SH-SY5Y (cell line): ENCODE measurements around the gene SSBP2.

Experiments used
- GATA2 ChIP-seq: IDR thresholded peaks from 2 replicates; pipeline ENCODE4 v1.6.1; 2011; ENCODE audit warnings: mild to moderate bottlenecking, low read depth, low read length
- GATA3 ChIP-seq: IDR thresholded peaks from 2 replicates; pipeline ENCODE4 v1.6.1; 2011; ENCODE audit warnings: low read depth, mild to moderate bottlenecking, low read length, moderate library complexity

Gene SSBP2

DNA sequence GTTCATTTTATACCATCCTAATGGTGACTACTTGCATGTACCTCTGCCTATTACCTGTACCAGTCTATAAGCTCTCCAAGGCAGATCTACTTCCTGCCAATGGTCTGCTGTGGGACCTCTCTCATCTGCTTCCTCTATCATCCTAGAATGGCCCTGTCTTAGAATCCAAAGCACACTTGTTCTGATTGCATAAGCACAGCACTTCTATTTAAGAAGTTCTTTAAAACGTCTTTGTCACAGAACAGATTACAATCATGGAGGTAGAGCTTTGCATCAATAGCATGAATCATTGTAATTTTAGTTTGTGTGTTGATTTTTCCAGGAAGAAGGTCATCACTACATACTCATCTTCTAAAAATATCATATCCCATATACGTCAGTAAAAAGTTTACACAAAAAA lies 225.2 kb downstream of the SSBP2 start:
- TF ChIP-seq GATA2 (no peak), GATA3 (no peak)

DNA sequence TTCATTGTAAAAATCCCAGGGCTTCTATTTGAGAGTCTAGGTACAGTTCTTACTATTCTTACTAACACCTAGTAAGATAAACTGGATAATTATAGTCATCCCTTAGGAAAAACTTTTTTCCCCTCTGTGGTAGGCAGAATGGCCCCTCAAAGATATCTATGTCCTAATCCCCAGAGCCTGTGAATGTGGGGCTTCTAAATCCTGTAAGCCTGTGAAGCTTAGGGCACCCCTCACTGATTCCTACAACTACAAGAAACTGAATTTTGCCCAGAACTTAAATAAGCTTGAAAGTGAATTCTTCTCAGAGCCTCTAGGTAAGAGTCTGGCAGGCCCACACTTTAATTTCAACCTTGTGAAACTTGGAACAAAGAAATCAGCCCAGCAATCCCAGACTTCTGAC lies 226.9 kb downstream of the SSBP2 start:
- no peak for TF ChIP-seq GATA2
- no peak for TF ChIP-seq GATA3

DNA sequence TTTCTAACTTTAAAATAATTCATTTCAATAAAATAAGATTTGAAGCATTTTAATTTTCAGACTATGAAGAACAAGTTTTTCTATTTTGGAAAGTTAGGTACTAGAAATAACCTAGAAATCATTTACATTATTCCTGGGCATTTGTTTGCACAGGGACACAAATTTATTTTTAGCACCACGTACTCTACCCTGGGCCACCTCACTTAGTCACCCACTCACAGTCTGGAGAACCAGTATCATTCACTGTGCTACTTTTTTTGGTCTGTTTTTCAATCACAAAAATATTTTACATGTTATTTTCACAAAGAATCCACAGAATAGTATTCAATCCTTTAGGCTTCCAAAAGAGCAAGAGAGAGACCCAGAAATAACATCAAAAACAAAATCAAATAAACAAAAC lies 228.3 kb downstream of the SSBP2 start:
- no peak for TF ChIP-seq GATA2
- no peak for TF ChIP-seq GATA3

DNA sequence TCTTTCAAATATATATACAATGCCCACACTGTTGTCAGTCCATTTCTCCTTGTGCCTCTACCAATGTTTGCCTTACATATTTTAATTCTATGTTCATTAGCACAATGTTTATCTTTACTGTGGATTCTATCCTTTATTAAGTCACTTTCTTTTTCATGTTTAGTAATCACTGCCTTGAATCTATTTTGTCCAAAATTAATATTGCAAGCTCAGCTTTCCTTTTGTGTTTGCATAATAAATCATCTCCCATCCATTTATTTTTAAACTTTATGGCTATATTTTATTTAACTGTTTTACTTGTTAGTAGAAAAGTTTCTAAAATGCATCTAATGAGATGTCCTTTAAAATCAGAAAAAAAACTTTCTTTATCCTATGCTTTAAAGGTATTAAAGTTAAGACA lies 230.1 kb downstream of the SSBP2 start:
- no peak for TF ChIP-seq GATA2

DNA sequence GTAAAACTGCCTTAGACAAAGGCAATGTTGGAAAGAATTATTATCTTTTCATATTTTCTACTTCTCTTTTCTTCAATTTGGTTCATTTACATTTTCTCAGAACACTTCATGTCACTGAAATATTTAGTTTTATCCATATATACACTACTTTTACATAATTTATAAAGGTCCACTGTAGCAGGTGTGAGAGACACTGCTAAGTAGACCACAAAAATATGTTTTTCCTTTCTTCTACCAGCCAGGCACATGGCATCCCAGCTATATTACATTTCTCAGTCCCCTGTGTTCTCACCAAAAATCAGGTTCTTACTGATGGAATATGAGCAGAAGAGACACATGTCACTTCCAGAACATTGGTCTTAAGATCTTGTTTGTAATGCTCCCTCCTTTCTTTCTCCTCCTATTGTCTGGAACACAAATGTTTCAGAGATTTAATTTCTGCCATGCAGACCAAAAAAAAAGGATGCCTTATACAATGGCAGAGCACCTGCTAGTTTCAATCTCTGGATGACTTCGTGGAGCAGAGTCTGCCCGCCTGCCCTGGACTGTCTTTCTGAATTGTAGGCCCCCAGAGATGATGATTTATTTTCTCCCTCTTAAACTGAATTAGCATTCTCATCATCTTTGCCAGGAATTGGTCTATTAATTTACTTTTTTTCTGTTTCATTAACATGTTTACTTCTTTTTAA lies 231.5 kb downstream of the SSBP2 start:
- TF ChIP-seq GATA3 (no peak), GATA2 (no peak)

DNA sequence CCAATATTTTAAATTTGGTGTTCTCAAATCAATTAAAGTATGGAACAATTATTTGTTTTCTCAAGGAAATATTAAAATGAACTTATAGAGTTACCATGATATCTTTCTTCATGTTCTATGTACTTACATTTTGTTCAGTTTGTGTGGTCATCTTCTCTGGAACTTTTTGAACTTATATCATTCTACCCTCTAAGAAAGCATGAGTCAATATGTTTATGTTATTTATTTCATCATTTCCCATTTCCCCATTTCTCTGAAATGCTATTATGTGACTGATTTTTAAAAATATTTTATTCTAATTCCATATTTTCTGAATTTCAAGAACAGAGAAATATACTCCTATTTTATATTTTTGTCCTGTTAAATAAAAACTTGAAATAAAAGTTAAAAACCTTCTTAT lies 233.4 kb downstream of the SSBP2 start:
- TF ChIP-seq GATA3 (no peak), GATA2 (no peak)

DNA sequence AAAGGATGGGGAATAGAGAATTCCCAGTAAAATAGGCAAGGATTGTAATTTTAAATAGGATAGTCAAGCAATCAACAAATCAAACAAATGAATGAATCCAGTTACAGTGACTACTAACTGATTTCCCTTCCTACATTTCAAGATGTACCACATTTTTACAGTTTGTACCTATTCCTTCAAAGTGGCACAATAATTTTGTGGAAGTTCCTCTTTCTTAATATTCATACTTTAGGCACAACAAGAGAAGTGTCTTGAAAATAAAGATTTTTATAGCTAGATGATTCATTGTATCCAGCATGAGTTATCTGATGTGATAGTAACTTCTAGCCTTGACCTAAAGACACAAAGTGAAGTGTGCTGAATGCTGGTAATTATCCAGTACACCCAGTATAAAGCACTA lies 234.8 kb downstream of the SSBP2 start:
- TF ChIP-seq GATA3 (no peak), GATA2 (no peak)

DNA sequence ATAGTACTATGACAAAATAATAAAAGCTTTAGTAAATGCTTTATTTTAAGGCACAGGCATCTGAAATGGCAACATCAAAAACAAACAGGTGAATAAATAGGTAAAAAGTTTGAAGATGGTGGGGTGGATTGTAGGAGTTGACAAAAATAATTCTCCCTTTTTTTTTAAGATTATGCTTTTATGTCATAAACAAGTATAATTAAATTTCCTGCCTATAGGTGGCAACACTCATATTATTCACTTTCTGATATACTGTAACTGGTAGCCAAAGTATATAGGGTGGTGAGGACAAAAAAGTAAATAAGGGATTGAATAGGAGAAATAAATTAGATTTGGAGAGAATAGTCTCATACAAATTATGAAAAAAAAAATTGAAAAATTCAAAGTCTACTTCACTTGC lies 236.9 kb downstream of the SSBP2 start:
- TF ChIP-seq GATA2 (no peak), GATA3 (no peak)

DNA sequence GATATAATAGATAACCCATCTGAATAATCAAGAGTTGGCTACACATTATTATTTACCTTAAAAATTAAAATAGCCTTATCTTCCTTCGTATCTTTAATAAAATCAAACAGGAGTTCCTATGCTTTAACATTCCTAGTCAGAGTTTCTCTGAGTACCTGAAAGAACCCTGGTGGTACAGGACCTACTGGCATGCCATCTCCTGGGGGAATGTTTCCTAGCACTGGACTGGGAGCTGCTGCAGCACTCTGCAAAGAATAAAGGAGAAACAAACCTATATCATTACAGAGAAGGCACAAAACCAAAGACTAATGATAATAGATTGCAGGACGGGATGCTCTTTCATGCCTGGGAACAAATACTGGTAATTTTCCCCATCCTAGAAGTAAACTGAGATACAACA lies 237.4 kb downstream of the SSBP2 start:
- TF ChIP-seq GATA3, result no peak
- TF ChIP-seq GATA2, result no peak

DNA sequence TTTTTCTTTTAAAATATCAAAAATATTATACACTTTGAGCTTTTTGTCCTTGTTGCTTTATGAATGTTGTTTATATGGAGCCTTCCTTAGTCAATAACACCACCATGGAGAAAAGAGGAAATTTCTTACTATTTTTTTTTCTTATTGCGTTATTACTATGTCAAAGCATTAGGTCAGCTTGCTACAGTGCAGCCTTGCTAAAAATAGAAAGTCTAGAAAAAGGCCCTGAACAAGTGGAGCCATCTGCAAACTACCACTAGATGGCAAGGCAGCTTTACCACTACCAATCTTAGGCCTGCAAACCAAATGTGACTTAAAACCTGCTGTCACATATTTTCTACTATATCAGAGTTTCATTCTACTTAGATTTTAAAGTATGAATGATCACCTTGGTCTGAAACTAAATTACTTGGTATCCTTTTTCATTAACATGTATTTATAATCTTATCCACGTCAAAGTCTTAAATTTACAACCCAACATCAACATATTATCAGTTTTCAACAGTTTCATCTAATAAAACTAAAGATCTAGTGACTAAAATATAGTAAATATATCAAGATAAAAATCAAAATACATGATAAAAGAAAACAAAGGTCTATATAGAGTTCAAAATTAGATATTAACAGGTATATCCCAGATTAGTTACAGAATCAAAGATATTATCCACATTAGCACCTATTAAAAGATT lies 243.9 kb downstream of the SSBP2 start:
- TF ChIP-seq GATA3, result no peak
- TF ChIP-seq GATA2, result no peak

DNA sequence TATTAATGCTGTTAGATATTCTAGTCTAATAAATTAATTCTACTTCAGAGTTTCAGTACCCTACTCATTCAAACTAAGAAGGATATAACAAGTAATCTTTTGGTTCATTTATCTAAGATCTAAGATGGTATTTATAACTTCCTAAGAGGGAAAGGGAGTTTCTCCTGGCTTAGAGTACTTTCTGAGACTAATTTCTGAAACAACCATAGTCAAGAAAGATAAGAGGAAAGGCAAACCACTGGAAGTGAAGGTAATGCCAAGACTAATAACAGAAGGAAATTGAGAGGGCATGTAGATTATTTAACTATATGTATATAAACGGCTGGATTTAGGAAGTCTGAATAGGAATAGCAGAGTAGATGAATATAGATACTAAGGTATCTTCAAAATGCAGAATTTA lies 244.5 kb downstream of the SSBP2 start:
- TF ChIP-seq GATA2, result no peak
- no peak for TF ChIP-seq GATA3

DNA sequence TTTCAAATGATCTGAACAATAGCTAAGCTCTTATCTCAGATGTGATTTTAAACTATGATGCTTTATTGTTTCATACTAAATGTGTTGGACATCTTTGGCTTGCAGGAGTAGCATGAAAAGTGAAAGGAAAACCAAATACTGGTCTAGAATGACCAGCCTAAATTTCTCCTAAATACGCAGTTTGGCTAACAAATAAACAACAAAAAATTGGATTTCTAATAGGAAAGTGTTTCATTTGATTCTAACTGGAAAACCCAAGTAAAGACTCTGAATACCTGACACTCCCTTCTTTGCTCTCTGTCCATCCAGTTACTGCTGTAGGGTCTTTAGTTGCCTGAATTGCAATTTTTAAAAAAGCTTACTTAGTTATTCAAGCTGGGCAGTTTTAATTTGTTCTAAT lies 245.2 kb downstream of the SSBP2 start:
- TF ChIP-seq GATA2 (no peak), GATA3 (no peak)

DNA sequence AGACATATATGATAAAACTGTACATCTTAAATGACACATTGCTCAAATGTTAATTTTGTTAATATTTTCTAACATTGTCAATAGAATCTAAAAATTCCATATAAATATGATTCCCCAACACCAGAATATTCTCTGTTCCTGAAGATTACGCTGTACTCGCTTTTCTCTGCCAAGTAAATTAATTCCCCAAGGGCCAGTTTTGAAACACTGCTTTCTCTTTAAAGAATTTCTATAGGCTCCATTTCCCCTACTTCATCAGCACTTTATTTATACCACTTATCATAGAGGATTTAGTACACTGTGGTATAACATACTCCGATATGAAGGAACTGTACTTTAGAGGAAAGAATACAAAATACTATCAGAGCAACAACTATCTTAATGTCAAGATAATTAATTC lies 255.6 kb downstream of the SSBP2 start:
- no peak for TF ChIP-seq GATA3
- TF ChIP-seq GATA2, result no peak

DNA sequence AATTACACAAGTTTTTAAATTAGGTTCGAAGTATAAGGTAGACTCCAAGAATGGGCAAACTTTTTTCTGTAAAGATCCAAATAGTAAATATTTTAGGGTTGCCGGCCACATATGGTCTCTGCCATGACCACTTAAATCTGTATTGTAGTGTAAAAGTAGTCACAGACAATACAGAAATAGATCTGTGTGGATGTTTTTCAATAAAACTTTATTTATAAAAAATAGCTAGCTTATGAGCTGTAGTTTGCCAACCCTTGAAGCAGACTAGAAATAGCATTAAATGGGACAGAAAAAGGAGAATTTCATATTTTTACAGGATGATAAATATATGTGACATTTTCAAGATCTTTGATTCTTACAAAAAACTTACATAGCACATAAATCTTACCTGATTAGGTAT lies 262.0 kb downstream of the SSBP2 start:
- TF ChIP-seq GATA2 (no peak), GATA3 (no peak)

DNA sequence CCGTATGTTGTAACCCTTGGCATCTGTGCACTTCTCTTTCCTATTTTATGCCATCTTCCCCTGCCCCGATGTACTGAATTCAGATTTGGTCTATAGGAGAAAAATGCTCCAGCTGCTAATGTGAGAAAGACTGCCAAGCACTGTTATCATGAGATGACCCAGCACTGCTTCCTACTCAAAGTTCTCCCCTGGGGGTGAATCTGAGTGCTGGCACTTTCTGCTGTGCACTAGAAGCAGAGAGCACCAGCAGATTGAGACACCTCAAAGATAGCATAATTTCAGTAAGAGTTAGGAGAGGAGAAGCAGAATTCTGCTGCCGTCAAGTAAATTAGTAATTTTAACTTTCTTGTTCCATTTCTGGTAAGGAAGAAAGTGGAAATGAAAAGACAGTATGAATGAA lies 264.2 kb downstream of the SSBP2 start:
- TF ChIP-seq GATA2, result peak; percentile 41; the same call in 1 of the 2 replicates
- TF ChIP-seq GATA3, result no peak
